Endodermal cell (in vitro differentiated cells): ENCODE data around the gene C2orf15. TPM values are rescaled to one million over a fixed set of nuclear protein-coding genes. Genes with fewer than 3 reads are reported as not detected.
A peak's percentile ranks its signal among the peaks of the same experiment; 100 is the strongest.

Experiments
- DNase-seq: peaks from one replicate; pipeline ENCODE4 v3.0.0-alpha.2; 2017
- H3K27ac ChIP-seq: 2 replicates; pipeline ENCODE4 v1.5.1; 2013; ENCODE audit warnings: mild to moderate bottlenecking, low read depth, low read length, moderate library complexity
- H3K27me3 ChIP-seq: 2 replicates; pipeline ENCODE4 v1.6.1; 2013; ENCODE audit warnings: mild to moderate bottlenecking, low read length, moderate library complexity; ENCODE audit not compliant: insufficient read depth, control insufficient read depth, poor library complexity, severe bottlenecking
- H3K36me3 ChIP-seq: 2 replicates; pipeline ENCODE4 v1.7.0; 2013; ENCODE audit warnings: mild to moderate bottlenecking, low read length, moderate library complexity; ENCODE audit not compliant: control insufficient read depth, insufficient read depth
- H3K4me1 ChIP-seq: one replicate; pipeline ENCODE4 v1.7.0; 2013; ENCODE audit warnings: low read length; ENCODE audit not compliant: control insufficient read depth, insufficient read depth
- H3K4me3 ChIP-seq: 2 replicates; pipeline ENCODE4 v1.5.1; 2013; ENCODE audit warnings: mild to moderate bottlenecking, low read length, moderate library complexity
- H3K9ac ChIP-seq: 2 replicates; pipeline ENCODE4 v1.6.1; 2013; ENCODE audit warnings: mild to moderate bottlenecking, low read length, moderate library complexity; ENCODE audit not compliant: poor library complexity, severe bottlenecking; ENCODE audit errors: extremely low read depth
- H3K9me3 ChIP-seq: 2 replicates; pipeline ENCODE4 v1.6.1; 2013; ENCODE audit warnings: mild to moderate bottlenecking, low read length, moderate library complexity; ENCODE audit not compliant: control insufficient read depth
- H3K27ac Mint-ChIP-seq: 2 replicates; pipeline ENCODE4 v1.8.0; 2020; ENCODE audit warnings: mixed read lengths
- H3K27me3 Mint-ChIP-seq: 2 replicates; pipeline ENCODE4 v1.8.0; 2021; ENCODE audit warnings: mild to moderate bottlenecking, mixed read lengths; ENCODE audit not compliant: insufficient read depth
- H3K36me3 Mint-ChIP-seq: 2 replicates; pipeline ENCODE4 v1.8.0; 2020; ENCODE audit warnings: low read depth, mixed read lengths
- H3K4me1 Mint-ChIP-seq: 2 replicates; pipeline ENCODE4 v1.8.0; 2020; ENCODE audit warnings: mixed read lengths
- H3K4me3 Mint-ChIP-seq: 2 replicates; pipeline ENCODE4 v1.8.0; 2020; ENCODE audit warnings: mild to moderate bottlenecking, moderate library complexity, mixed read lengths
- H3K9me3 Mint-ChIP-seq: 2 replicates; pipeline ENCODE4 v1.8.0; 2020; ENCODE audit warnings: mild to moderate bottlenecking, mixed read lengths
- WGBS, 2 experiments: methylation state at CpG; one replicate each; pipeline versions ENCODE4 v1.1.5 to v1.1.7; 2013; ENCODE audit warnings: missing lambda C conversion rate in 2 of 2, mixed read lengths in 1 of 2; ENCODE audit not compliant: insufficient coverage in 1 of 2, insufficient read length in 1 of 2; 5-methylcytosine and 5-hydroxymethylcytosine counted together
- total RNA-seq, 2 donors: library from RNA; stranded (reverse); fragmentation: NEBNext Ultra II Directional in 1 of 2; extraction: Animal tissue kit (Norgen Biotek cat#: 25700) in 1 of 2; gene quantifications; 2 replicates in 1 of 2; 3 replicates in 1 of 2; pipeline ENCODE4 v1.2.1, GENCODE V29; 2021
- TF ChIP-seq, protein P1 (sequence below): fragments of 200-600 bp; sonication (generic); conservative IDR thresholded peaks from 2 replicates; pipeline ENCODE4 v1.5.0; 2021; ENCODE audit warnings: antibody characterized with exemption, mild to moderate bottlenecking

Gene C2orf15
- total RNA-seq, 2 donors from 2014 or later, result 3.1 to 6.5 TPM

DNA sequence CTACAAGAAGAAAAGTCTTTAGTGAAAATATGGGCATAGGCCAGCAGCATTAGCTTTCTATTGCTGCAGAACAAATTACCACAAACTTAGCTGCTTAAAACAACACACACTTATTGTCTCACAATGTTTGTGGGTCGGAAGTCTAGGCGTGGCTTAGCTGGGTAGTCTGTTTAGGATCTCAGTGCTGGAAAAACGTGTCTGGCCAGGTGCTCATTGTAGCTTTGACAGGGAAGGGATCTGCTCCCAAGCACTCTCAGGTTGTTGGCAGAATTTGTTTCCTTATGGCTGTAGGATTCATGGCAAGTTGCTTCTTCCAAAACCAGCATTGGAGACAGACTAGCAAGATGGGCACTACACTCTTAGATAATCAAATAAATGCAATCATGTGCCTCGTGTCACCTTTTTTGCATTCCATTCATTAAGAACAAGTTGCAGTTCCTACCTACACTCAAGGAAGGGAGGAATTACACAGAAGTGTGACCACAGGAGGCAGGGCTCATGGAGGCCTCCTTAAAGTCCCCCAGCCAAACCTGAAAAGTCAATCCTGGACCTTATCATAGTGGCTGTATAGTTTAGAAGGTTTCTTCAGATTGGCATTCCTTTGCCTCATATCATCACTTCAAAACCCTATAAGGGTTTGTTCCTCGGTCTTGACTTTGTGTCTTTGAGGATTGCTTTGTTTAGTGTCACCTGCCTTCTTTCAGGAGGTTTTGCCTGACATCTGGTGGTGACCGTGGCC, 56.8 kb downstream of the C2orf15 start:
- no peaks in the 10 kb centered on the region for H3K4me1 Mint-ChIP-seq
- peaks cover 28% of the 10 kb centered on the region for H3K36me3 Mint-ChIP-seq
- H3K4me1 ChIP-seq, result no peaks in the 10 kb centered on the region

DNA sequence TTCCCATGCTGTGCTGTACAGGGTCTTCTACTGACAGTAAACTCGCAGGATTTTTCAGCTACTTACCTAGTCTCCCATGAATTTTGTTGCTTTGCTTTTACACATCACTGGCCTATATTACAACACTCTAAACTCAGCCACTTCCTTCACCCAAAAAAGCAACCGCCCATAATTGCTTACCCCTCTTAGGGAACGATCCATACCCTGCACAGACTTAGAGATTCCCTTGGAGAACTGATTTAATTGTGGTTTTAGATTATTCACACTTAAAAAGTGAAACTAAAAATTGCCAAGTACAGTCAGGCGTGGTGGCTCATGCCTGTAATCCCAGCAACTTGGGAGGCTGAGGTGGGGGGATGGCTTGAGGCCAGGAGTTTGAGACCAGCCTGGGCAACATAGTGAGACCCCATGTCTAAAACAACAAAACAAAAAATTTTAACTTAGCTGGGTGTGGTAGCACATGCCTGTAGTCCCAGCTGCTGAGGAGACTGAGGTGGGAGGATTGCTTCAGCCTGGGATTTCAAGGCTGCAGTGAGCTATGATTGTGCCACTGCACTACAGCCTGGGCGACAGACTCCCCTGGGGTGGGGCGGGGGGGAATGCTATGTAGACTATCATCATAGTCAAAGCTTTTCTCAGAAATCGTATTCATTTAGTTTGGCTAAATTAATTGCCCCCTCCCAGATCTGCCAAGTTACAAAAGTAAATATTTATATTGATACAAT, 58.7 kb downstream of the C2orf15 start:
- Mint-ChIP-seq H3K36me3 (peaks cover 28% of the 10 kb centered on the region), H3K27me3 (no peaks in the 10 kb centered on the region), H3K4me1 (no peaks in the 10 kb centered on the region), H3K9me3 (peaks cover 23% of the 10 kb centered on the region), H3K4me3 (no peak overlapping the region), H3K27ac (no peak overlapping the region)
- peaks cover 14% of the 10 kb centered on the region for H3K9me3 ChIP-seq
- DNase-seq, result no peak
- H3K9ac ChIP-seq, result no peak overlapping the region
- H3K4me3 ChIP-seq, result no peak overlapping the region
- H3K27ac ChIP-seq, result no peak overlapping the region
- WGBS, 2 experiments, result 91 to 100% methylated on average over 2 to 7 of the region's 7 CpGs
- no peaks in the 10 kb centered on the region for H3K4me1 ChIP-seq
- TF ChIP-seq, protein P1, sequence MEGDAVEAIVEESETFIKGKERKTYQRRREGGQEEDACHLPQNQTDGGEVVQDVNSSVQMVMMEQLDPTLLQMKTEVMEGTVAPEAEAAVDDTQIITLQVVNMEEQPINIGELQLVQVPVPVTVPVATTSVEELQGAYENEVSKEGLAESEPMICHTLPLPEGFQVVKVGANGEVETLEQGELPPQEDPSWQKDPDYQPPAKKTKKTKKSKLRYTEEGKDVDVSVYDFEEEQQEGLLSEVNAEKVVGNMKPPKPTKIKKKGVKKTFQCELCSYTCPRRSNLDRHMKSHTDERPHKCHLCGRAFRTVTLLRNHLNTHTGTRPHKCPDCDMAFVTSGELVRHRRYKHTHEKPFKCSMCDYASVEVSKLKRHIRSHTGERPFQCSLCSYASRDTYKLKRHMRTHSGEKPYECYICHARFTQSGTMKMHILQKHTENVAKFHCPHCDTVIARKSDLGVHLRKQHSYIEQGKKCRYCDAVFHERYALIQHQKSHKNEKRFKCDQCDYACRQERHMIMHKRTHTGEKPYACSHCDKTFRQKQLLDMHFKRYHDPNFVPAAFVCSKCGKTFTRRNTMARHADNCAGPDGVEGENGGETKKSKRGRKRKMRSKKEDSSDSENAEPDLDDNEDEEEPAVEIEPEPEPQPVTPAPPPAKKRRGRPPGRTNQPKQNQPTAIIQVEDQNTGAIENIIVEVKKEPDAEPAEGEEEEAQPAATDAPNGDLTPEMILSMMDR, result no peak
- H3K36me3 ChIP-seq, result peaks cover 32% of the 10 kb centered on the region
- H3K27me3 ChIP-seq, result no peaks in the 10 kb centered on the region

More for the DNA sequence above, 56.8 kb downstream of the C2orf15 start:
- Mint-ChIP-seq H3K27ac (no peak overlapping the region), H3K27me3 (no peaks in the 10 kb centered on the region), H3K9me3 (peaks cover 4% of the 10 kb centered on the region), H3K4me3 (no peak overlapping the region)
- Histone ChIP-seq H3K27me3 (no peaks in the 10 kb centered on the region), H3K27ac (no peak overlapping the region), H3K9me3 (peaks cover 3% of the 10 kb centered on the region), H3K9ac (no peak overlapping the region), H3K36me3 (peaks cover 46% of the 10 kb centered on the region), H3K4me3 (no peak overlapping the region)
- TF ChIP-seq, protein P1, result peak; percentile 35
- no peak for DNase-seq
- 88 to 94% methylated on average over 6 of the region's 6 CpGs for WGBS, 2 experiments

Other genes starting within 250 kb of the C2orf15 start
- under 1 TPM; 0.26 to 0.31 TPM for gene CRACDL, start 205.5 kb upstream of the C2orf15 start, total RNA-seq
- 10 to 100 TPM in 1 of 2 donors, 1 to 10 TPM in 1; 7.8 to 12.4 TPM for gene TSGA10, start 13.2 kb downstream of the C2orf15 start, total RNA-seq
- 10 to 100 TPM in 1 of 2 donors, 1 to 10 TPM in 1; 8.0 to 12.2 TPM for gene LIPT1, start 13.3 kb downstream of the C2orf15 start, total RNA-seq
- gene MITD1, start 39.4 kb downstream of the C2orf15 start, total RNA-seq, result 10 to 100 TPM; 39.2 to 47.3 TPM
- gene MRPL30, start 39.5 kb downstream of the C2orf15 start, total RNA-seq, result 10 to 100 TPM; 39.8 to 46.1 TPM
- not detected for gene LYG2, start 114.0 kb downstream of the C2orf15 start, total RNA-seq
- gene LYG1, start 159.5 kb downstream of the C2orf15 start, total RNA-seq, result under 1 TPM; 0.35 to 0.55 TPM
- gene TXNDC9, start 194.6 kb downstream of the C2orf15 start, total RNA-seq, result 10 to 100 TPM; 32.7 to 32.8 TPM
- 10 to 100 TPM; 54.2 to 63.6 TPM for gene EIF5B, start 195.7 kb downstream of the C2orf15 start, total RNA-seq